T47D (cell line): ENCODE measurements around the gene ANXA7.
"Not testable (repeated sequence)": the region's sequence is repeated elsewhere in the genome, so short reads cannot be mapped to it uniquely, and the experiment has no call there.

Experiments
- DNase-seq, 2 experiments: peaks; one replicate each; pipeline versions ENCODE4 v3.0.0 to v3.0.0-alpha.2; 2011 to 2012; ENCODE audit warnings: low read depth in 1 of 2, low spot score in 1 of 2
- JUND ChIP-seq: IDR thresholded peaks from 2 replicates; pipeline ENCODE4 v1.6.1; 2012; ENCODE audit warnings: low read depth
- in situ Hi-C: cut with HindIII; loops from 2 replicates; pipeline ENCODE4 v1.10.0; 2016; ENCODE audit warnings: low sequenced_read_pairs, low pct_unique_long_range_greater_than_20kb

ANXA7 gene

GRCh38 chr10:73399063-73399462 is 14.8 kb downstream of the ANXA7 start:
- in situ Hi-C loops, result no loop called here
- TF ChIP-seq JUND, result no peak
- no peak for DNase-seq

GRCh38 chr10:73398024-73398423 is 15.8 kb downstream of the ANXA7 start:
- no peak for TF ChIP-seq JUND
- peak in 1 of 2 experiments; percentile 15 for DNase-seq
- in situ Hi-C loops, result no loop called here

GRCh38 chr10:73394325-73394724 is 19.5 kb downstream of the ANXA7 start:
- in situ Hi-C loops, DNase-seq: not testable (repeated sequence)

GRCh38 chr10:73388228-73388627 is 25.6 kb downstream of the ANXA7 start:
- no peak for DNase-seq
- TF ChIP-seq JUND, result no peak
- in situ Hi-C loops, result no loop called here

GRCh38 chr10:73386583-73386982 is 27.3 kb downstream of the ANXA7 start:
- in situ Hi-C loops, result no loop called here
- DNase-seq, result no peak
- no peak for TF ChIP-seq JUND

DNA sequence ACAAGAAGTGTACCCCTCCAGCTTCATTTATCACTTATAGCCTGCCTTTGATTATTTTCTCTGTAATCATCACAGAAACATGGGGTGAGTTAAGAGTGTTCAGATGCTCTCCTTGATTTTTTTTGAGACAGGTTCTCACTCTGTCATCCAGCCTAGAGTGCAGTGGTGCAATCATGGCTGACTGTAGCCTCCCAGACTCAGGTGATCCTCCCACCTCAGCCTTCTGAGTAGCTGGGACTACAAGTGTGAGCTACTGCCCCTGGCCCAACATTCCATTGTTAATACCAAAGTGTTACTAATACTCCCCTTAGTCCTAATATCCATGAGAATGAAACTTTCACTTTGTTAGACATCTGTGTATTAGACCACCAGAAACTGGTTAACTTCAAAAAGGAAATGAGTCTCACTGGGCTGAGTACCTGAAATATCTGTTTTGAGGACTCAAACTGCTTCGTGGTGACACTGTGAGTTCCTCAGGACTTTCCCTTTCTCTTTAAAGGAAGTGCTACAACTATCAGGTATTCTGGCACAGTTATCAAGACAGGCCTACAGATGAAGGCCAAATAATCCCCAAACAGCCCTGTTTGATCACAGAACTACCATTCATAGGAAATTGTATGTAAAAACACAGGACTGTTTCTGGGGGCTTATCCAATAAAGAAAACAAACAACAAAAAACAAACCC is 34.7 kb downstream of the ANXA7 start:
- in situ Hi-C loops, result no loop called here
- no peak for DNase-seq
- no peak for TF ChIP-seq JUND

- TF ChIP-seq JUND, result no peak
- DNase-seq, result no peak
- in situ Hi-C loops, result no loop called here
These were observed 37.2 kb downstream of the ANXA7 start for GRCh38 chr10:73376679-73377078.

GRCh38 chr10:73368238-73368637 is 45.6 kb downstream of the ANXA7 start:
- no peak for DNase-seq
- no peak for TF ChIP-seq JUND

DNA sequence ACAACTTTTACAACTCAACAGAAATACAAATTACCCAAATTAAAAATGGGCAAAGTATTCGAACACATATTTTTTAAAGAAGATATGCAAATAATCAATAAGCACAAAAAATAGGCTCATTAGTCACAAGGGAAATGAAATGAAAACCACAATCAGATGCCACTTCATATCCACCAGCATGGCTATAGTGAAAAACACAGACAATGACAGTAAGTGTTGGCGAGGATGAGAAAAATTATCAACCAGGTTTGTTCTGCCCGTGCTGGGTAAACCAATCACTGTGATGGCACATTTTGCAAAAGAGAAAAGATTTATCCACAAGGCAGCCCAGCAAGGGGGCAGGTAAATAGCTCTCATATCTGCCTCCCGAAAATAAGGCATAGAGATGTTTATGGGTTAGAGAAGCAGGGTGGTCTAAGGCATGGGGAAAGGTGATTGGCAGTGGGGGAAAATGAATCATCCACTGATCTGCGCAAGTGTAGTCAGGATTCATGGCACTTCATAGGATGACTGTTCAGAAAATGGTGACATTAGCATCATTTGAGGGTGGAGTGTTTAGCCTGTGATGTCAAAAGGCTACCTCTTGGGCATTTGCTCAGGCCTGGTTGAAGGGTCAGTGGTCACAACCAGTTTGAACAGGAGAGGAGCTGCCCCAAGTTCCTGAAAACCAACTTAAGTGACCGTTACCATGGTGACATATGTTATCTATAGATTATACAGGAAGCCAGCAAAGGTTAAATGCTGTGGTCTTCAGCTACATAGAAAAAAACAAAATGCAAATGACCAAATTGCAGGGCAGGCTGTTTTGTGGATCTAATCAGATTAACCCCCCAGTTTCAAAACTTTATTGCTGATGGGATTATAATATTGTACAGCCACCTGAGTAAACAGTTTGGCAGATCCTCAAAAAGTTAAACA is 47.2 kb downstream of the ANXA7 start:
- in situ Hi-C loops, result no loop called here
- TF ChIP-seq JUND, result no peak
- no peak for DNase-seq

More at GRCh38 chr10:73368238-73368637, 45.6 kb downstream of the ANXA7 start:
- in situ Hi-C loops, result no loop called here

- no peak for TF ChIP-seq JUND
- in situ Hi-C loops, result no loop called here
- no peak for DNase-seq
These were observed 48.9 kb downstream of the ANXA7 start for GRCh38 chr10:73364964-73365363.

DNA sequence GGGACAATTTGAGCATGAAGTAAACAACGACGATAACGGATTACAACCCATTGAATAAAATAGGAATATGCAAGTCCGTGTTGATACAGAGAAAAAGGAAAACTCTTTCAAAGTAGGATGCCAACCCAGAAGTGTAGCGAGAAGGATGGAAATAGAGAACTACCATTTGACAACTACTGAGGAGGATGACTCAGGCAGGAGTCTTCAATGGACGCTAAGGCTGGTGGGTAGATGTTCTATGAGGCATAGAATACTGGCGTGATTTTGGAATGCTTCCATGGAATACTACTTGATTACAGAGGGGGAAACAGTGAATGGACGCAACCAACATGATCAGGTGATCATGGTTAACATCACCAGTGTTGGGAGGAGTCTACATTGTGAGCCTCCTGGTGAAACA is 54.4 kb downstream of the ANXA7 start:
- TF ChIP-seq JUND, result no peak
- in situ Hi-C loops, result no loop called here
- no peak for DNase-seq

GRCh38 chr10:73358331-73359279 is 55.3 kb downstream of the ANXA7 start, which contains the start of gene CFAP70:
TSS of gene CFAP70 (minus strand) at chr10:73358864. CDS start at chr10:73354796, 4,068 bp downstream.
- TF ChIP-seq JUND, result no peak
- DNase-seq, result peak; percentile 96 to 99
- in situ Hi-C loops, result no loop called here

DNA sequence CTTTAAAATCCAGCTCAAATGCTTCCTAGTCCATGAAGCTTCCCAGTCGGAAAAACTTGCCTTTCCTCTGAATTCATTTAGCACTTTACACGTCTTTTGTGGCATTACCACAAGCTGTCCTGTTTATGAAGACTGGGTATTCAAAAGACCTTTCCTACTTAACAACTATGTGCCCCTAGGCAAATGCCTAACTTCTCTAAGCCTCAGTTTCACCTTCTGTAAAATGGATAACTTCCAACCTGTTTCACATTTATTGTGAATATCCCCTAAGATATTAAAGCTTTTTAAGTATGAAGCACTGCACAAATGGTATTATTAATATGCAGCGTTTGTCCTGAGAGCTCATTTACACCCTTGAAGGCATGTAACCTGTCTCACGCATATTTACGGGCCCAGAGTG is 56.0 kb downstream of the ANXA7 start:
- no peak for TF ChIP-seq JUND
- in situ Hi-C loops, result no loop called here
- no peak for DNase-seq
